ENCODE measurements around the gene SH3RF2.

SH3RF2 gene

GRCh38 chr5:146039420-146039819, 103.0 kb downstream of the SH3RF2 start:
- Mint-ChIP-seq H3K4me3 (no peak overlapping the region), H3K4me1 (ENCODE audit: low read depth) (no peaks in the 10 kb centered on the region), H3K27ac (no peak overlapping the region), H3K27me3 (no peaks in the 10 kb centered on the region), H3K36me3 (no peaks in the 10 kb centered on the region), H3K9me3 (ENCODE audit: low read depth) (no peaks in the 10 kb centered on the region)

DNA sequence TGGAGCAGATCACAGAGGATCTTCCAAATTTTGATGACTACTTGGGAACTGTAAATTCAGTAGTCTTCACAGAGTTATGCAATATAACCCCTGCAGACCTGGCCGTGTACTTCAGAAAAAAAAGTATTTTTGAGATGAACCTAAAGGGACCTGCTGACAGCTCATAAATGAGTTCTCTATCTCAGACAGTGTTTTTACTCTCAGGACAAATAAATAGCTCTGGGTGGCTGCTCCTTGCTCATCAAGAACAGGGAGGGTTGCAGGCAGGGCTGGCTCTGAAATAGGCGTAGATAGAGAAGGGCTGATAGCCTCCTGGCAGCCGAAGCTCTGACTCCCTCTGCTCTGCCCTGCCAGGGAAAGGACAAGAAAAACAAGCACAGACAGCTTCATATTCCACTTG, 104.1 kb downstream of the SH3RF2 start:
- Mint-ChIP-seq H3K9me3 (ENCODE audit: low read depth) (no peaks in the 10 kb centered on the region), H3K36me3 (no peaks in the 10 kb centered on the region), H3K4me3 (no peak overlapping the region), H3K4me1 (ENCODE audit: low read depth) (no peaks in the 10 kb centered on the region), H3K27ac (no peak overlapping the region), H3K27me3 (no peaks in the 10 kb centered on the region)

- Mint-ChIP-seq H3K4me3 (no peak overlapping the region), H3K4me1 (ENCODE audit: low read depth) (no peaks in the 10 kb centered on the region), H3K27ac (no peak overlapping the region), H3K27me3 (no peaks in the 10 kb centered on the region), H3K9me3 (ENCODE audit: low read depth) (no peaks in the 10 kb centered on the region), H3K36me3 (no peaks in the 10 kb centered on the region)
Observed at GRCh38 chr5:146041180-146041789, 104.9 kb downstream of the SH3RF2 start.

DNA sequence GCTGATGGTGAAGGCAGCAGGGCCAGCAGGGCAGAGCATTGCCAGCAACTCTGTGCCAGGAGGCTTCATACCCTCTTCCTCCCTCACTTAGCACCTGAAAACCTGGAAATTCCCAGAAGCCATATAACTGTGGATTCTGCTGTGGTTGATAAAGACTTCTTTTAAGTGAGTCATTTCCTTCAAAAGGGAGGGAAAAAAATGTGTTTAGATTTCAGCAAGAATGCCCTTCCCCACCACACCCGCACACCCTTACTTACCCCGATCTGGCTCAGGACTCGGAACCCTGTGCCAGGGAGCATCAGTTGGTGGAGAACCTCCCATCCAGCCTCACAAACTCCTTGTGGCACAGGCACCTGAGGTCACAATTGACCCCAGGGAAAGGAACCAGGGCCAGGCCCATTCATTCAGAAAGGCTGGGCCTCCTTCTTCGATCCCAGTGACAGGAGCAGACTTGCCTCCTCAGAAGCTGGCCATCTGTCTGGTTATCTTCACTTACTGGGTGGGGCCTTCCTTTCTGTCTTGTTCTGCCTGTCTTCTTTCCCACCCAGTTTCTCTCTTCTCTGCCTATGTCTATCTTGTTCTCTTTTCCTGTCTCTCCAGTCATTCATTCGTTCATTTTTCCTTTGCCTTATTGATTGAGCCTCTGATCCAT, 106.4 kb downstream of the SH3RF2 start:
- Mint-ChIP-seq H3K9me3 (ENCODE audit: low read depth) (no peaks in the 10 kb centered on the region), H3K27ac (no peak overlapping the region), H3K27me3 (no peaks in the 10 kb centered on the region), H3K4me3 (no peak overlapping the region), H3K4me1 (ENCODE audit: low read depth) (no peaks in the 10 kb centered on the region), H3K36me3 (no peaks in the 10 kb centered on the region)

DNA sequence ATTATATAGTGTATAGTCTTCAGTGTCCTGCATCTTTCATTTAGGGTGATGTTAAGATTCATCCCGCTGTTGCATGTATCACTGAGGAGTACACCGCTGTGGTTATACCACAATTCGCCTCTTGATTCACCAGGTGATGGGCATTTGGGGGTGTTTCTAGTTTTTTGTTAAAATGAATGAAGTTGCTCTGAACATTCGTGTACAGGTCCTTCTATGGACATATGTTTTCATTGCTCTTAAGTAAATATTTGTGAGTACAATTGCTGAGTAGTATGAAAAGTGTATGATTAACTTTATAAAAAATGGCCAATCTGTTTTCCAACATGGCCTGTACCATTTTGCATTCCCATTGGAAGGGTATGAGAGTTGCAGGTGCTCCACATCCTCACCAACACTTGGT, 107.3 kb downstream of the SH3RF2 start:
- H3K27ac Mint-ChIP-seq: no peak overlapping the region
- H3K4me3 Mint-ChIP-seq: no peak overlapping the region
- no peaks in the 10 kb centered on the region for H3K36me3 Mint-ChIP-seq
- no peaks in the 10 kb centered on the region for H3K9me3 Mint-ChIP-seq (ENCODE audit: low read depth)
- peaks cover 5% of the 10 kb centered on the region for H3K27me3 Mint-ChIP-seq
- H3K4me1 Mint-ChIP-seq (ENCODE audit: low read depth): no peaks in the 10 kb centered on the region

DNA sequence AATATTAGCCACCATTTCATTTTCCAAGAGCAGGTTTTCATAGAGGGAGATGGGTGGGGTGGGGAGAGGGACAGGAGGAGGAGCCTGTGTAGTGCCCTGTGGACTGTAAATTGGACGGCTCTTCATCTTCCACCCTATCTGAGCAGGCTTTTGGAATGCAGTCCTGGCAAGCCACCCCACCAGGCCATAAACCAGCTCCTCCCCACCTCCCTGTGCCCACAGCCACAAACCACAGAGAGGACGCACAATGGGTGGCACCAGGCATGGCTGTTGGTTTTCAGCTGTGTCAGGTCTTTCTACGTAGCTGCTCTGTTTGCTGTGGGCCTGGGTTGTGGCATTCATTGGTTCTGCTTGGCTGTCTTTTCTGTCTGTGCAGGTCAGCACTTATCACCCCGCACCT, 111.0 kb downstream of the SH3RF2 start:
- Mint-ChIP-seq H3K4me3 (no peak overlapping the region), H3K36me3 (no peaks in the 10 kb centered on the region), H3K4me1 (ENCODE audit: low read depth) (no peaks in the 10 kb centered on the region), H3K9me3 (ENCODE audit: low read depth) (no peaks in the 10 kb centered on the region), H3K27me3 (peaks cover 13% of the 10 kb centered on the region), H3K27ac (no peak overlapping the region)

- Mint-ChIP-seq H3K27ac (no peak overlapping the region), H3K4me3 (no peak overlapping the region), H3K4me1 (ENCODE audit: low read depth) (no peaks in the 10 kb centered on the region), H3K27me3 (peaks cover 13% of the 10 kb centered on the region), H3K9me3 (ENCODE audit: low read depth) (no peaks in the 10 kb centered on the region), H3K36me3 (no peaks in the 10 kb centered on the region)
Observed at GRCh38 chr5:146048994-146049703, 112.8 kb downstream of the SH3RF2 start.

DNA sequence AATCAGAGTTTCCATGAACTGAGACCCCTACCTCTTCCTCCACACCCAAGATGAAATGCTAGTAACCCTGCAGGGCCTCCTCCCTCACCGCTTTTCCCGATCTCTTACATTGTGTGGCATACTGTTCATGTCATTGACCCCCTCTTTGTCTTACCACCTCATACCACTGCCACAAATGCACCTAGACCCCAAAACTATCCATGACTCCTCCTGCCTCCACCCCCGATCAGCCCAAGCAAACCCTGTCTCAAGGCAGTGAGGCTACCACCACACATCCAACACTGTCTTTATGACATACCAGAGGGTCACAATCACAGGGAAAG, 113.3 kb downstream of the SH3RF2 start:
- no peak overlapping the region for H3K27ac Mint-ChIP-seq
- H3K4me3 Mint-ChIP-seq: no peak overlapping the region
- no peaks in the 10 kb centered on the region for H3K36me3 Mint-ChIP-seq
- no peaks in the 10 kb centered on the region for H3K4me1 Mint-ChIP-seq (ENCODE audit: low read depth)
- no peaks in the 10 kb centered on the region for H3K9me3 Mint-ChIP-seq (ENCODE audit: low read depth)
- H3K27me3 Mint-ChIP-seq: peaks cover 16% of the 10 kb centered on the region

GRCh38 chr5:146050086-146050485, 113.7 kb downstream of the SH3RF2 start:
- Mint-ChIP-seq H3K9me3 (ENCODE audit: low read depth) (no peaks in the 10 kb centered on the region), H3K27me3 (peaks cover 16% of the 10 kb centered on the region), H3K36me3 (no peaks in the 10 kb centered on the region), H3K27ac (no peak overlapping the region), H3K4me1 (ENCODE audit: low read depth) (no peaks in the 10 kb centered on the region), H3K4me3 (no peak overlapping the region)

- Mint-ChIP-seq H3K9me3 (ENCODE audit: low read depth) (no peaks in the 10 kb centered on the region), H3K27ac (no peak overlapping the region), H3K36me3 (no peaks in the 10 kb centered on the region), H3K4me1 (ENCODE audit: low read depth) (no peaks in the 10 kb centered on the region), H3K4me3 (no peak overlapping the region), H3K27me3 (peaks cover 16% of the 10 kb centered on the region)
Observed at GRCh38 chr5:146051678-146052077, 115.3 kb downstream of the SH3RF2 start.

- Mint-ChIP-seq H3K36me3 (no peaks in the 10 kb centered on the region), H3K4me1 (ENCODE audit: low read depth) (no peaks in the 10 kb centered on the region), H3K27me3 (peaks cover 16% of the 10 kb centered on the region), H3K4me3 (no peak overlapping the region), H3K9me3 (ENCODE audit: low read depth) (no peaks in the 10 kb centered on the region), H3K27ac (no peak overlapping the region)
Observed at GRCh38 chr5:146052780-146053179, 116.4 kb downstream of the SH3RF2 start.

- no peak overlapping the region for H3K4me3 Mint-ChIP-seq
Observed at GRCh38 chr5:146055432-146055831, 119.1 kb downstream of the SH3RF2 start.

DNA sequence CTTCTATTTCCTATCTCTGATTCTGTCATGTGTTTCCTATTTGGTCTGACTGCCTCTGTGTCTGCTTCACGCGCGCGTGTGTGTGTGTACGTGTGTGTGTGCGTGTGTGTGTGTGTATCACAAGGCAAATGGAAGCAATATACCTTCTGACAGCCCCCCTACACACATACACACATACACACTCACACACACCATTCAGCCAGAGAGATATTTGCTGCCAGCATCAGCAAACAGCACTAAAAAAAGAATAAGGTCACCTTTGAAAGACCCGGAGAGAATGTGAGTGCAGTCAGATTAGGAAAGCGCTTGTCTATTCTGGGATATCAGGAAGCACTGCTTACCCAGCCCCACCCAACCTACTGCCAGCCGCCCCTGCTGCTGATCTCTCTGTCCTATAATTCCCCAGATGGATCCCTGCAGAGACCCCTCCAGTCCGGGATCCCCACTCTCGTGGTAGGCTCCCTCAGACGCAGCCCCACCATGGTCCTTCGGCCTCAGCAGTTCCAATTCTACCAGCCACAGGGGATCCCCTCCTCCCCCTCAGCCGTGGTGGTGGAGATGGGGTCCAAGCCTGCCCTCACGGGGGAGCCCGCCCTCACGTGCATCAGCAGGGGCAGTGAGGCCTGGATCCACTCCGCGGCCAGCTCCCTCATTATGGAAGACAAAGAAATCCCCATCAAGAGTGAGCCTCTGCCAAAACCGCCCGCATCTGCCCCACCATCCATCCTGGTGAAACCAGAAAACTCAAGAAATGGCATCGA, 123.3 kb downstream of the SH3RF2 start:
- Mint-ChIP-seq H3K9me3 (ENCODE audit: low read depth) (no peaks in the 10 kb centered on the region), H3K36me3 (no peaks in the 10 kb centered on the region), H3K27ac (no peak overlapping the region), H3K4me3 (no peak overlapping the region), H3K4me1 (ENCODE audit: low read depth) (no peaks in the 10 kb centered on the region), H3K27me3 (no peaks in the 10 kb centered on the region)

More at GRCh38 chr5:146055432-146055831, 119.1 kb downstream of the SH3RF2 start:
- Mint-ChIP-seq H3K36me3 (no peaks in the 10 kb centered on the region), H3K9me3 (ENCODE audit: low read depth) (no peaks in the 10 kb centered on the region), H3K27ac (no peak overlapping the region), H3K4me1 (ENCODE audit: low read depth) (no peaks in the 10 kb centered on the region), H3K27me3 (peaks cover 5% of the 10 kb centered on the region)

DNA sequence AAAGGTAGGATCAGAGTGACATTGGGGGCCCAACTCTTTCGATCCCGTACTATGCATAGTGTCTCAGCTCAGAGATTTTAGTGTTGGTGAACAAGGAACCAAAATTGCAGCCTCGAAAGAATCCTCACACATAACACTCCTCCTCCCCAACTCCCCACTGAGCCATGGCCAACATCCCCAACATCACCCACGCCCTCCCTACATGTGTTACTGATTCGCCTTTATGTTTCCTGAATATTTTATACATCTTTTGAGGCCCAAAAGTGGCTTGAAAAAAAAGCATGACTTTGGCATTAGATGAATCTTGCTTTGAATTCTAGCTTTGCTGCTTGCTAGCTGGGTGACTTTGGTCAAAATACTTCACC, 123.8 kb downstream of the SH3RF2 start:
- H3K27me3 Mint-ChIP-seq: no peaks in the 10 kb centered on the region
- H3K4me1 Mint-ChIP-seq (ENCODE audit: low read depth): no peaks in the 10 kb centered on the region
- no peak overlapping the region for H3K27ac Mint-ChIP-seq

GRCh38 chr5:146066968-146067367, 130.6 kb downstream of the SH3RF2 start:
- Mint-ChIP-seq H3K9me3 (ENCODE audit: low read depth) (no peaks in the 10 kb centered on the region), H3K4me1 (ENCODE audit: low read depth) (no peaks in the 10 kb centered on the region), H3K36me3 (no peaks in the 10 kb centered on the region), H3K27ac (no peak overlapping the region), H3K27me3 (no peaks in the 10 kb centered on the region), H3K4me3 (no peak overlapping the region)

More for the DNA sequence above, 123.8 kb downstream of the SH3RF2 start:
- no peak overlapping the region for H3K4me3 Mint-ChIP-seq
- no peaks in the 10 kb centered on the region for H3K36me3 Mint-ChIP-seq
- no peaks in the 10 kb centered on the region for H3K9me3 Mint-ChIP-seq (ENCODE audit: low read depth)
